Prostate gland (tissue), 2 donors: ENCODE results near the gene MBIP.

ENCODE experiments used
- POLR2A ChIP-seq: fragments of 450-650 bp; IDR thresholded peaks from one replicate; pipeline ENCODE4 v1.6.1; 2016; ENCODE audit warnings: antibody characterized with exemption, mild to moderate bottlenecking
- POLR2AphosphoS5 ChIP-seq: sonication (generic); formaldehyde crosslinking; IDR thresholded peaks from one replicate; pipeline ENCODE4 v1.6.1; 2017; ENCODE audit warnings: antibody characterized with exemption
- TF ChIP-seq, protein P1 (sequence below), 4 experiments: fragments of 200-600 bp in 2 of 4; fragments of 450-650 bp in 2 of 4; sonication (generic) in 2 of 4; IDR thresholded peaks; 1 replicate in 3 of 4; 2 replicates in 1 of 4; pipeline ENCODE4 v1.5.1; 2016 to 2019; ENCODE audit warnings: antibody characterized with exemption in 4 of 4, mild to moderate bottlenecking in 2 of 4, moderate library complexity in 2 of 4

DNA sequence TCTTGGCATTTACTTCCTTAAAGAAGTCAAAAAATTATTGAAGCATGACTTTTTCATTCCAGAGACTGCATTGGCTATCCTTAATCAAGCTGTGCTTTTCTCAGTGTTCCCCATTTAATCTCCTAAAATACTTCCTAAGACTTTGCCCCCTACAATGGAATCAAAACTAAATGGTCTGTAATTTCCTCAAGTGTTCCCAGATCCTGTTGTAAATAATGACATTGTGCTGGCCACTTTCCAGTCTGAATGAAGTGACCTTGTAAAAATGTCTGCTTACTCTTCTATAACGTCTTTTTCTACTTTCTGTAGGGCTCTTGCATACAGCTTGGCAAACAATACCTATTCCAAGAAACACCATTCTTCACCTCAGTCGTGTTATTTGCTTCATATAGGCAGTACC lies 45.3 kb upstream of the MBIP start:
- TF ChIP-seq POLR2AphosphoS5 (no peak), POLR2A (no peak)
- TF ChIP-seq, protein P1, sequence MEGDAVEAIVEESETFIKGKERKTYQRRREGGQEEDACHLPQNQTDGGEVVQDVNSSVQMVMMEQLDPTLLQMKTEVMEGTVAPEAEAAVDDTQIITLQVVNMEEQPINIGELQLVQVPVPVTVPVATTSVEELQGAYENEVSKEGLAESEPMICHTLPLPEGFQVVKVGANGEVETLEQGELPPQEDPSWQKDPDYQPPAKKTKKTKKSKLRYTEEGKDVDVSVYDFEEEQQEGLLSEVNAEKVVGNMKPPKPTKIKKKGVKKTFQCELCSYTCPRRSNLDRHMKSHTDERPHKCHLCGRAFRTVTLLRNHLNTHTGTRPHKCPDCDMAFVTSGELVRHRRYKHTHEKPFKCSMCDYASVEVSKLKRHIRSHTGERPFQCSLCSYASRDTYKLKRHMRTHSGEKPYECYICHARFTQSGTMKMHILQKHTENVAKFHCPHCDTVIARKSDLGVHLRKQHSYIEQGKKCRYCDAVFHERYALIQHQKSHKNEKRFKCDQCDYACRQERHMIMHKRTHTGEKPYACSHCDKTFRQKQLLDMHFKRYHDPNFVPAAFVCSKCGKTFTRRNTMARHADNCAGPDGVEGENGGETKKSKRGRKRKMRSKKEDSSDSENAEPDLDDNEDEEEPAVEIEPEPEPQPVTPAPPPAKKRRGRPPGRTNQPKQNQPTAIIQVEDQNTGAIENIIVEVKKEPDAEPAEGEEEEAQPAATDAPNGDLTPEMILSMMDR (IDR thresholded peaks at IDR 0.05) = no peak
